GM10266 (cell line): ENCODE results near the gene SLC23A2.

Experiments used
- DNase-seq: peaks from one replicate; pipeline ENCODE4 v3.0.0; 2012; ENCODE audit errors: extremely low spot score
- TF ChIP-seq, protein P1 (sequence below): IDR thresholded peaks from 2 replicates; pipeline ENCODE4 v1.5.1; 2012; ENCODE audit warnings: mild to moderate bottlenecking, low read depth; ENCODE audit not compliant: control insufficient read depth, insufficient read depth; ENCODE audit errors: missing control alignments

SLC23A2 gene

DNA sequence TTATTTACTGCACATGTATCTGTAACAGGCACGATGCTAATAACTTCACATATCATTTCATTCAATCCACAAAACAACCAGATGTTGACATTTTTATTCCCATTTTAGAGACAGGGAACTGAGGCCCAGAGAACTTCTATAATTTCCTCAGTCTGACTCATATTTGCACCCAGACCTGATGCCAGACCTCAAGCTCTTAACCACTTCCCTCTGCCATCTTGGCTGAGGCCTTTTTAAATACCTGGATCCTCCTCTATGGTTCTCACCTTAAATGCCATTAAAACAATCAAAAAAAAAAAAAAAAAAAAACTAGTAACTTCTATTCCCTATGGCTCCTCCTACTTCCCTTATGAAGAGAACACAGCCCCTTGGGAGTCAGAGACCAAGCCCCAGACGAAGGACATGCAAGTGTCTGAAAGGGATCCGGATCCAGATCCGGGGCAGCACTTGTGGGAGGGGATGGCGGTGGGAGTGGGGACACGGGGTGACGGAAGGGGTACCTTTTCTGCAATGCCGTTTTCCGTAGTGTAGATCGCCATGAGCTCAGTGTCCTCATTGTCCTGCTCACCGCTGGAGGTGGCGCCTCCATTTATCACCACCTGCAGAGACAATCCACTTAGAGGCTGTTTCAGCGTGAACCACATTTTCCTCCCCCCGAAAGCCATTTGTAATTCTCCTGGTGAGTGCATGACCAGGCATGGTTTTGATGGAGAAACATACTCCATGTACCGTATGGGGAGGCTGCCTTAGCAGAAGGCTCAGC is 88.7 kb downstream of the SLC23A2 start:
- DNase-seq = no peak
- TF ChIP-seq, protein P1, sequence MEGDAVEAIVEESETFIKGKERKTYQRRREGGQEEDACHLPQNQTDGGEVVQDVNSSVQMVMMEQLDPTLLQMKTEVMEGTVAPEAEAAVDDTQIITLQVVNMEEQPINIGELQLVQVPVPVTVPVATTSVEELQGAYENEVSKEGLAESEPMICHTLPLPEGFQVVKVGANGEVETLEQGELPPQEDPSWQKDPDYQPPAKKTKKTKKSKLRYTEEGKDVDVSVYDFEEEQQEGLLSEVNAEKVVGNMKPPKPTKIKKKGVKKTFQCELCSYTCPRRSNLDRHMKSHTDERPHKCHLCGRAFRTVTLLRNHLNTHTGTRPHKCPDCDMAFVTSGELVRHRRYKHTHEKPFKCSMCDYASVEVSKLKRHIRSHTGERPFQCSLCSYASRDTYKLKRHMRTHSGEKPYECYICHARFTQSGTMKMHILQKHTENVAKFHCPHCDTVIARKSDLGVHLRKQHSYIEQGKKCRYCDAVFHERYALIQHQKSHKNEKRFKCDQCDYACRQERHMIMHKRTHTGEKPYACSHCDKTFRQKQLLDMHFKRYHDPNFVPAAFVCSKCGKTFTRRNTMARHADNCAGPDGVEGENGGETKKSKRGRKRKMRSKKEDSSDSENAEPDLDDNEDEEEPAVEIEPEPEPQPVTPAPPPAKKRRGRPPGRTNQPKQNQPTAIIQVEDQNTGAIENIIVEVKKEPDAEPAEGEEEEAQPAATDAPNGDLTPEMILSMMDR = no peak

DNA sequence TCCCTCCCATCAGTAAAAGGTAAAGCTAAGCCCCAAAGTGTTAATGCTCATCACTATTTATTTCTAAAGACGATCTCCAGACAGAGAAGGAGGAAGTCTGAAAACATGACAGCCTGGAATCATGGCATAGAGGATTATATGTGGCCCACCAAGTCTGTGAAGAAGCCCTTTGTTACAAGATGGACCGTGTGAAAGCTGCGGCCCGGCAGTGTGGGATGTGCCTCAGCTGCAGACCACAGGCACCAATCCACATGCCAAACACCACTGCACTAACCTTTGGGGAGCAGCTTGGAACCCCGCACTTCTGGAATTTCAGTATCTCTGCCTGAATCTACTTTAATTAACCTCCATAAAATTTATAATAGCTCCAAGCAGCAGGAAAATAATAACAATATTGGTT is 90.4 kb downstream of the SLC23A2 start:
- no peak for DNase-seq
- TF ChIP-seq, protein P1 = no peak

DNA sequence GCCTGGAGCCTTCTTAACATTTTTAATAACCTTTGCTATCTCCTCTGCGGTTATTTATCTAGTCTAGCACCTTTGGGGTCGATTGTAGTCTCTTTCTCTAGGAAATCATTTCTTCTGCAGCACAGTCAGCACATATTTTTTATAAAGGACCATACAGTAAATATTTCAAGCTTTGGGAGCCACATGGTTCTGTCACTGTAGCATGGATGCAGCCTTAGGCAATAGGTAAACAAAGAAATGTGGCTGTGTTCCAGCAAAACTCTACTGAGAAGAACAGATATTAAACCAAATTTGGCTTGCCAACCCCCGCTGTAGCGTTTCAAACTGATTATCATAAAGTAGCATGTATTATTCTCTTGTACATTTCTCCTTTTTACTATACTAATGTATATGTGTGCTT is 95.7 kb downstream of the SLC23A2 start:
- TF ChIP-seq, protein P1 = no peak
- DNase-seq = no peak

DNA sequence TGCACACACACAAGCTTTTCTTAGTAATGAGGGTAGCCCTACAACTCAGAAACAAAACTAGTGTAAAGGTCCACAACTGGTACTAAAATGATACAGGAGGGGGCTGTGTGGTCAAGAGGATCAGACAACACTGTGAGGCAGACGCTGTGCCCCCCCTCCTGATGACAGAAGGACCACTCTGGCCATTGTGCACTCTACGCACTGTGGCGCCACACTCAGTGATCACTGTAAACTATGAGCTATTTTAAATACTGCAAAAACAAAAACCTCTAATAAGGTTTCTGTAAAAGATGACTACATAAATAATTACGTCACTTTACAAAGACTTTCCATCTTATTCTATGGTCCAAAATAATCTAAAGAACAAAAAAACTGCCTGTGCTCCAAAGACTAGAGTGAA is 96.1 kb downstream of the SLC23A2 start:
- TF ChIP-seq, protein P1 = no peak
- DNase-seq = no peak

DNA sequence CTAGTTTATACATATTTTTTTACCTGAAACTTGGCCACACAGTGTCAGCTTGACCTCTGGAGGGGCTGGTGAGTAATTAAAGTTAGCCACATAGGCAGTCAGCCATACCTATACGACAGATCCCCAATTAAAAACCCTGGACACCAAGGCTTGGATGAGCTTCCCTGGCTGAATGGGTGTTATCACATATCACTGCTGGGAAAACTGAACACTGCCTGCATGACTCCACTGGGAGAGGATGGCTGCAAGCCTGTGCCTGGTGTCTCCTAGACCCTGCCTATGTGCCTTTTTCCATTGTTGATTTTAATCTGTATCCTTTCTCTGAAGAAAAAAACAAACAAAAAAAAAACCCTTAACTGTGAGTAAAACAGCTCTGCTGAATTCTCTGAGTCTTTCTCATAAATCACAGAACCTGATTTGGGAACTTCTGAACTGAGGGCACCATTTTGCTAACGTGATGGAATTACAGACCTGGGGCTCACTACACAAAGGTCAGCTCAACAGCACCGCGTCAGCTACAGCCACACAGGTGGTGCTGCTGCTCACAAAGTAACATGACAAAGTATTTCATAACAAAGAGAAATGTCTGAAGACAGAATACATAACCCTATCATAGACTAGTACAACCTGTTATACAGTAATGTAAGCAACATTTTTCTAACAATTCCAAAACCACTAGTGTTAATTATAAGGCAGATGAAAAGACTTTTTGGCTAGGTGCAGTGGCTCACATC is 97.0 kb downstream of the SLC23A2 start:
- TF ChIP-seq, protein P1 = no peak
- DNase-seq = no peak

DNA sequence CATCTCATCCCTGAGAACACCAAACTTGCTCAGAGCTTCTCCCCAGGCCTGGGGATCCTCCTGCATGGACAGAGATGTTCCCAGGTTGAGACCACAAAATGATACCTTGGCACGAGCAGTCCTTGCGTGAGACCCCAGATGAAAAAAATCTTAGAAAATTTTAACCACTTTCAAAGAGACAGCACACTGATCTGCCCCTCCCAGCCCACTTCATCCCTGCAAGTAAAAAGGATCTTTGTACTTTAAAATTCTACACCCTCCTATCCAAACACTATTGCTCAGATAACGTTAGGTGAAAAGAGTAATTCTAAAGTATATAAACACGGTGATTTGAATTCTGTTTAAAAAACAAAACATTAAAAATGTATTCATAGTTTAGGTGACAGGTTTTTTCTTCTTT is 98.5 kb downstream of the SLC23A2 start:
- DNase-seq = no peak
- TF ChIP-seq, protein P1 = no peak
